Sciatic nerve (tissue), 2 donors: ENCODE measurements around the gene INSIG2. TPM values are rescaled to one million over a fixed set of nuclear protein-coding genes. Genes with fewer than 3 reads are reported as not detected.
A peak's percentile ranks its signal among the peaks of the same experiment; 100 is the strongest.

Experiments
- ATAC-seq: fragments of 200-7000 bp; cut with Tn5 transposase; one replicate; pipeline ENCODE4 v1.9.1; 2020; ENCODE audit warnings: mild to moderate bottlenecking, moderate library complexity
- DNase-seq: peaks from one replicate; pipeline ENCODE4 v3.0.0-alpha.2; 2020; ENCODE audit warnings: low spot score
- intact Hi-C: fragments of 100-400 bp; cut with DNase I; formaldehyde crosslinking; loops from one replicate; pipeline ENCODE4 v1.14.2; 2022
- total RNA-seq: library from RNA; stranded (reverse); fragmentation: NEBNext Ultra II Directional; extraction: Animal tissue kit (Norgen Biotek cat#: 25700); gene quantifications from one replicate; pipeline ENCODE4 v1.2.1, GENCODE V29; 2021
- donor health status: DM: no; HTN: no; CAD: no.
- donor health status: DM: no; HTN: no; CAD: no.

INSIG2 gene
- 23.2 TPM for total RNA-seq

GRCh38 chr2:118088051-118089024, at the start of gene INSIG2:
Gene INSIG2 (plus strand): TSS chr2:118088471. CDS start chr2:118096557, 8,086 bp downstream.
- intact Hi-C loops: no loop called here

GRCh38 chr2:118040891-118041290, 47.4 kb upstream of the INSIG2 start:
- ATAC-seq (no peak), DNase-seq (no peak)
- intact Hi-C loops: no loop called here

More at GRCh38 chr2:118088051-118089024, at the start of gene INSIG2:
- peak; percentile 99 for ATAC-seq
- DNase-seq: peak; percentile 93

- DNase-seq (no peak), ATAC-seq (no peak)
- intact Hi-C loops: no loop called here
These were observed 44.1 kb upstream of the INSIG2 start for GRCh38 chr2:118044103-118044716.

- DNase-seq: no peak
- no peak for ATAC-seq
- intact Hi-C loops: loop anchor here (5.0 kb wide), 1 partner anchor 812 kb away; no protein-coding TSS in a partner anchor
These were observed 43.4 kb upstream of the INSIG2 start for GRCh38 chr2:118044854-118045253.

GRCh38 chr2:118045286-118045685, 43.0 kb upstream of the INSIG2 start:
- intact Hi-C loops: loop anchor here (5.0 kb wide), 1 partner anchor 812 kb away; no protein-coding TSS in a partner anchor

GRCh38 chr2:118046634-118047210, 41.5 kb upstream of the INSIG2 start:
- peak; percentile 64 for ATAC-seq
- intact Hi-C loops: loop anchor here (5.0 kb wide), 1 partner anchor 811 kb away; no protein-coding TSS in a partner anchor
- no peak for DNase-seq

More at GRCh38 chr2:118045286-118045685, 43.0 kb upstream of the INSIG2 start:
- no peak for ATAC-seq
- DNase-seq: no peak

- intact Hi-C loops: loop anchor here (5.0 kb wide), 1 partner anchor 810 kb away; no protein-coding TSS in a partner anchor
- ATAC-seq (no peak), DNase-seq (no peak)
These were observed 40.9 kb upstream of the INSIG2 start for GRCh38 chr2:118047380-118047826.

- no peak for DNase-seq
- intact Hi-C loops: loop anchor here (5.0 kb wide), 1 partner anchor 809 kb away; no protein-coding TSS in a partner anchor
- no peak for ATAC-seq
These were observed 39.9 kb upstream of the INSIG2 start for GRCh38 chr2:118048401-118048800.

GRCh38 chr2:118049140-118049815, 39.0 kb upstream of the INSIG2 start:
- DNase-seq (no peak), ATAC-seq (no peak)
- intact Hi-C loops: loop anchor here (5.0 kb wide), 1 partner anchor 808 kb away; no protein-coding TSS in a partner anchor

- intact Hi-C loops: loop anchor here (5.0 kb wide), 1 partner anchor 808 kb away; no protein-coding TSS in a partner anchor
- DNase-seq (no peak), ATAC-seq (no peak)
These were observed 38.5 kb upstream of the INSIG2 start for GRCh38 chr2:118049816-118050140.

GRCh38 chr2:118050386-118050785, 37.9 kb upstream of the INSIG2 start:
- ATAC-seq (no peak), DNase-seq (no peak)
- intact Hi-C loops: no loop called here

GRCh38 chr2:118050974-118051373, 37.3 kb upstream of the INSIG2 start:
- DNase-seq (no peak), ATAC-seq (no peak)
- intact Hi-C loops: no loop called here

- intact Hi-C loops: no loop called here
- ATAC-seq (no peak), DNase-seq (no peak)
These were observed 36.4 kb upstream of the INSIG2 start for GRCh38 chr2:118051826-118052358.

GRCh38 chr2:118052474-118052873, 35.8 kb upstream of the INSIG2 start:
- no peak for DNase-seq
- no peak for ATAC-seq
- intact Hi-C loops: no loop called here

GRCh38 chr2:118053681-118054080, 34.6 kb upstream of the INSIG2 start:
- intact Hi-C loops: no loop called here
- ATAC-seq: no peak
- DNase-seq: no peak

- intact Hi-C loops: no loop called here
- ATAC-seq (no peak), DNase-seq (no peak)
These were observed 33.9 kb upstream of the INSIG2 start for GRCh38 chr2:118054213-118055008.

GRCh38 chr2:118055512-118056164, 32.6 kb upstream of the INSIG2 start:
- ATAC-seq: no peak
- intact Hi-C loops: no loop called here
- no peak for DNase-seq
